ENCODE data around the gene RNF149.

The RNF149 gene

GRCh38 chr2:101305492-101306078, 2.9 kb downstream of the RNF149 start:
- Histone ChIP-seq H3K4me1 (ENCODE audit: control insufficient read depth, low read depth, low read length) (peaks cover 4% of the 10 kb centered on the region), H3K4ac (ENCODE audit: low read depth, low read length) (no peak overlapping the region), H3K27me3 (ENCODE audit: insufficient read depth, low read length, poor library complexity) (no peaks in the 10 kb centered on the region), H2BK120ac (ENCODE audit: low read depth, low read length) (no peak overlapping the region), H3K4me3 (ENCODE audit: low read length) (no peak overlapping the region), H2BK5ac (ENCODE audit: low read length) (no peak overlapping the region), H2BK15ac (replicated peaks; ENCODE audit: low read depth) (no peak overlapping the region), H2AK5ac (ENCODE audit: low read length) (no peak overlapping the region), H4K8ac (ENCODE audit: low read depth, low read length) (no peak overlapping the region), H3K23ac (ENCODE audit: low read length) (no peak overlapping the region), H3K36me3 (ENCODE audit: control insufficient read depth, insufficient read depth, low read length) (peaks cover 1% of the 10 kb centered on the region), H3K79me1 (ENCODE audit: low read length) (peaks cover 15% of the 10 kb centered on the region), H3K9ac (ENCODE audit: low read length) (no peak overlapping the region), H3K18ac (ENCODE audit: low read length) (no peak overlapping the region), H4K5ac (ENCODE audit: low read length) (no peak overlapping the region), H3K4me2 (ENCODE audit: low read length) (no peak overlapping the region), H3K79me2 (ENCODE audit: control insufficient read depth, insufficient read depth, low read length) (peaks cover 42% of the 10 kb centered on the region), H3K56ac (ENCODE audit: low read length) (no peak overlapping the region), H3K27ac (ENCODE audit: low read depth, low read length) (no peak overlapping the region)
- no peak for DNase-seq
- no CpG with 5 or more reads among the region's 7 CpGs for WGBS (ENCODE audit: extremely low coverage, insufficient coverage, low lambda C conversion rate)

GRCh38 chr2:101305035-101305434, 3.5 kb downstream of the RNF149 start:
- H3K23ac ChIP-seq (ENCODE audit: low read length), result no peak overlapping the region
- no peak overlapping the region for H2BK15ac ChIP-seq (replicated peaks; ENCODE audit: low read depth)
- H3K79me1 ChIP-seq (ENCODE audit: low read length), result peaks cover 15% of the 10 kb centered on the region
- no peak overlapping the region for H3K4me3 ChIP-seq (ENCODE audit: low read length)
- H3K36me3 ChIP-seq (ENCODE audit: control insufficient read depth, insufficient read depth, low read length), result peaks cover 1% of the 10 kb centered on the region
- H3K4me1 ChIP-seq (ENCODE audit: control insufficient read depth, low read depth, low read length), result peaks cover 4% of the 10 kb centered on the region
- H3K4me2 ChIP-seq (ENCODE audit: low read length), result no peak overlapping the region
- no peak overlapping the region for H3K9ac ChIP-seq (ENCODE audit: low read length)
- no peaks in the 10 kb centered on the region for H3K27me3 ChIP-seq (ENCODE audit: insufficient read depth, low read length, poor library complexity)
- peaks cover 43% of the 10 kb centered on the region for H3K79me2 ChIP-seq (ENCODE audit: control insufficient read depth, insufficient read depth, low read length)
- no peak overlapping the region for H3K27ac ChIP-seq (ENCODE audit: low read depth, low read length)
- H2BK120ac ChIP-seq (ENCODE audit: low read depth, low read length), result no peak overlapping the region
- H3K18ac ChIP-seq (ENCODE audit: low read length), result no peak overlapping the region
- DNase-seq, result no peak
- no peak overlapping the region for H3K4ac ChIP-seq (ENCODE audit: low read depth, low read length)
- no CpG with 5 or more reads among the region's 4 CpGs for WGBS (ENCODE audit: extremely low coverage, insufficient coverage, low lambda C conversion rate)
- no peak overlapping the region for H2BK5ac ChIP-seq (ENCODE audit: low read length)
- H4K8ac ChIP-seq (ENCODE audit: low read depth, low read length), result no peak overlapping the region
- no peak overlapping the region for H2AK5ac ChIP-seq (ENCODE audit: low read length)
- H4K5ac ChIP-seq (ENCODE audit: low read length), result no peak overlapping the region
- no peak overlapping the region for H3K56ac ChIP-seq (ENCODE audit: low read length)

- no peak overlapping the region for H3K23ac ChIP-seq (ENCODE audit: low read length)
- peaks cover 52% of the 10 kb centered on the region for H3K79me2 ChIP-seq (ENCODE audit: control insufficient read depth, insufficient read depth, low read length)
- H3K36me3 ChIP-seq (ENCODE audit: control insufficient read depth, insufficient read depth, low read length), result peaks cover 1% of the 10 kb centered on the region
- H3K27ac ChIP-seq (ENCODE audit: low read depth, low read length), result no peak overlapping the region
- no peak overlapping the region for H2BK5ac ChIP-seq (ENCODE audit: low read length)
- no CpG with 5 or more reads among the region's 1 CpG for WGBS (ENCODE audit: extremely low coverage, insufficient coverage, low lambda C conversion rate)
- no peak overlapping the region for H3K4ac ChIP-seq (ENCODE audit: low read depth, low read length)
- no peak overlapping the region for H3K4me3 ChIP-seq (ENCODE audit: low read length)
- H3K18ac ChIP-seq (ENCODE audit: low read length), result no peak overlapping the region
- no peak overlapping the region for H2BK120ac ChIP-seq (ENCODE audit: low read depth, low read length)
- H4K5ac ChIP-seq (ENCODE audit: low read length), result no peak overlapping the region
- H3K79me1 ChIP-seq (ENCODE audit: low read length), result peaks cover 23% of the 10 kb centered on the region
- H2AK5ac ChIP-seq (ENCODE audit: low read length), result no peak overlapping the region
- no peak for DNase-seq
- H4K8ac ChIP-seq (ENCODE audit: low read depth, low read length), result no peak overlapping the region
- H3K4me1 ChIP-seq (ENCODE audit: control insufficient read depth, low read depth, low read length), result peaks cover 4% of the 10 kb centered on the region
- no peak overlapping the region for H3K9ac ChIP-seq (ENCODE audit: low read length)
- H3K4me2 ChIP-seq (ENCODE audit: low read length), result no peak overlapping the region
- H3K27me3 ChIP-seq (ENCODE audit: insufficient read depth, low read length, poor library complexity), result no peaks in the 10 kb centered on the region
- H3K56ac ChIP-seq (ENCODE audit: low read length), result no peak overlapping the region
- H2BK15ac ChIP-seq (replicated peaks; ENCODE audit: low read depth), result no peak overlapping the region
These were observed 4.8 kb downstream of the RNF149 start for GRCh38 chr2:101303688-101304087.

- DNase-seq, result no peak
- H3K9ac ChIP-seq (ENCODE audit: low read length), result no peak overlapping the region
These were observed 6.5 kb downstream of the RNF149 start for GRCh38 chr2:101302016-101302415.

GRCh38 chr2:101300836-101301235, 7.7 kb downstream of the RNF149 start:
- no peak overlapping the region for H2BK120ac ChIP-seq (ENCODE audit: low read depth, low read length)
- H3K9ac ChIP-seq (ENCODE audit: low read length), result no peak overlapping the region
- no peak overlapping the region for H3K27ac ChIP-seq (ENCODE audit: low read depth, low read length)
- H3K18ac ChIP-seq (ENCODE audit: low read length), result no peak overlapping the region
- no peaks in the 10 kb centered on the region for H3K4me1 ChIP-seq (ENCODE audit: control insufficient read depth, low read depth, low read length)
- H3K4me3 ChIP-seq (ENCODE audit: low read length), result no peak overlapping the region
- no peak overlapping the region for H3K4ac ChIP-seq (ENCODE audit: low read depth, low read length)
- no peaks in the 10 kb centered on the region for H3K27me3 ChIP-seq (ENCODE audit: insufficient read depth, low read length, poor library complexity)
- H3K23ac ChIP-seq (ENCODE audit: low read length), result peak overlapping the region; percentile 24
- DNase-seq, result no peak
- no peak overlapping the region for H2AK5ac ChIP-seq (ENCODE audit: low read length)
- WGBS (ENCODE audit: extremely low coverage, insufficient coverage, low lambda C conversion rate), result no CpG with 5 or more reads among the region's 7 CpGs
- peaks cover 16% of the 10 kb centered on the region for H3K79me1 ChIP-seq (ENCODE audit: low read length)
- peaks cover 1% of the 10 kb centered on the region for H3K36me3 ChIP-seq (ENCODE audit: control insufficient read depth, insufficient read depth, low read length)
- H4K8ac ChIP-seq (ENCODE audit: low read depth, low read length), result no peak overlapping the region
- no peak overlapping the region for H2BK15ac ChIP-seq (replicated peaks; ENCODE audit: low read depth)
- no peak overlapping the region for H2BK5ac ChIP-seq (ENCODE audit: low read length)
- no peak overlapping the region for H4K5ac ChIP-seq (ENCODE audit: low read length)
- no peak overlapping the region for H3K4me2 ChIP-seq (ENCODE audit: low read length)
- peaks cover 38% of the 10 kb centered on the region for H3K79me2 ChIP-seq (ENCODE audit: control insufficient read depth, insufficient read depth, low read length)
- H3K56ac ChIP-seq (ENCODE audit: low read length), result no peak overlapping the region

More at GRCh38 chr2:101302016-101302415, 6.5 kb downstream of the RNF149 start:
- H2BK5ac ChIP-seq (ENCODE audit: low read length), result no peak overlapping the region
- H3K56ac ChIP-seq (ENCODE audit: low read length), result no peak overlapping the region
- no peak overlapping the region for H2AK5ac ChIP-seq (ENCODE audit: low read length)
- H3K23ac ChIP-seq (ENCODE audit: low read length), result no peak overlapping the region
- peaks cover 48% of the 10 kb centered on the region for H3K79me2 ChIP-seq (ENCODE audit: control insufficient read depth, insufficient read depth, low read length)
- H4K5ac ChIP-seq (ENCODE audit: low read length), result no peak overlapping the region
- no peak overlapping the region for H3K18ac ChIP-seq (ENCODE audit: low read length)
- H3K4me1 ChIP-seq (ENCODE audit: control insufficient read depth, low read depth, low read length), result peaks cover 4% of the 10 kb centered on the region
- H4K8ac ChIP-seq (ENCODE audit: low read depth, low read length), result no peak overlapping the region
- H3K4me3 ChIP-seq (ENCODE audit: low read length), result no peak overlapping the region
- H2BK15ac ChIP-seq (replicated peaks; ENCODE audit: low read depth), result no peak overlapping the region
- H3K36me3 ChIP-seq (ENCODE audit: control insufficient read depth, insufficient read depth, low read length), result peaks cover 1% of the 10 kb centered on the region
- H3K4ac ChIP-seq (ENCODE audit: low read depth, low read length), result no peak overlapping the region
- H3K27me3 ChIP-seq (ENCODE audit: insufficient read depth, low read length, poor library complexity), result no peaks in the 10 kb centered on the region
- H3K27ac ChIP-seq (ENCODE audit: low read depth, low read length), result no peak overlapping the region
- H3K79me1 ChIP-seq (ENCODE audit: low read length), result peaks cover 19% of the 10 kb centered on the region
- H2BK120ac ChIP-seq (ENCODE audit: low read depth, low read length), result no peak overlapping the region
- no peak overlapping the region for H3K4me2 ChIP-seq (ENCODE audit: low read length)
- WGBS (ENCODE audit: extremely low coverage, insufficient coverage, low lambda C conversion rate), result no CpG with 5 or more reads among the region's 4 CpGs

- peaks cover 1% of the 10 kb centered on the region for H3K36me3 ChIP-seq (ENCODE audit: control insufficient read depth, insufficient read depth, low read length)
- no peak for DNase-seq
- WGBS (ENCODE audit: extremely low coverage, insufficient coverage, low lambda C conversion rate), result no CpG with 5 or more reads among the region's 1 CpG
These were observed 8.3 kb downstream of the RNF149 start for GRCh38 chr2:101300164-101300563.

More at GRCh38 chr2:101300164-101300563, 8.3 kb downstream of the RNF149 start:
- Histone ChIP-seq H3K9ac (ENCODE audit: low read length) (no peak overlapping the region), H3K4me2 (ENCODE audit: low read length) (no peak overlapping the region), H2BK15ac (replicated peaks; ENCODE audit: low read depth) (no peak overlapping the region), H3K79me2 (ENCODE audit: control insufficient read depth, insufficient read depth, low read length) (peaks cover 34% of the 10 kb centered on the region), H3K79me1 (ENCODE audit: low read length) (peaks cover 17% of the 10 kb centered on the region), H3K4ac (ENCODE audit: low read depth, low read length) (no peak overlapping the region), H3K27ac (ENCODE audit: low read depth, low read length) (no peak overlapping the region), H2BK120ac (ENCODE audit: low read depth, low read length) (no peak overlapping the region), H3K4me1 (ENCODE audit: control insufficient read depth, low read depth, low read length) (no peaks in the 10 kb centered on the region), H2BK5ac (ENCODE audit: low read length) (no peak overlapping the region), H3K4me3 (ENCODE audit: low read length) (no peak overlapping the region), H4K8ac (ENCODE audit: low read depth, low read length) (no peak overlapping the region), H4K5ac (ENCODE audit: low read length) (no peak overlapping the region), H2AK5ac (ENCODE audit: low read length) (no peak overlapping the region), H3K18ac (ENCODE audit: low read length) (no peak overlapping the region), H3K23ac (ENCODE audit: low read length) (no peak overlapping the region), H3K56ac (ENCODE audit: low read length) (no peak overlapping the region), H3K27me3 (ENCODE audit: insufficient read depth, low read length, poor library complexity) (no peaks in the 10 kb centered on the region)
